Caco-2 (cell line): ENCODE measurements around the gene TPRG1L. TPM values are rescaled to one million over a fixed set of nuclear protein-coding genes. Genes with fewer than 3 reads are reported as not detected.

Experiments
- BruUV-seq: library from RNA; stranded (reverse); fragments of 400-500 nt; replicated peaks from 2 replicates; lab custom pipeline; 2021; lab: Mats Ljungman, UMichigan
- CTCF ChIA-PET: fragments of 300-600 bp; sonication (Branson Sonifier 250); formaldehyde crosslinking; loops from one replicate; lab custom pipeline; 2022; ENCODE audit warnings: antibody characterized with exemption; lab: Charles Lee
- POLR2A ChIA-PET: fragments of 300-600 bp; sonication (Branson Sonifier 250); formaldehyde crosslinking; loops from one replicate; lab custom pipeline; 2022; ENCODE audit warnings: antibody characterized with exemption; lab: Charles Lee
- DNase-seq, 2 experiments: peaks; one replicate each; pipeline versions ENCODE4 v3.0.0 to v3.0.0-alpha.2; 2020 to 2022
- H3K27me3 ChIP-seq: replicated peaks from 2 replicates; pipeline ENCODE4 v1.6.0; 2011; ENCODE audit warnings: low read length; ENCODE audit not compliant: control insufficient read depth, insufficient read depth
- H3K36me3 ChIP-seq: 2 replicates; pipeline ENCODE4 v1.5.1; 2011; ENCODE audit warnings: low read length; ENCODE audit not compliant: control insufficient read depth, insufficient read depth
- H3K4me1 ChIP-seq: fragments of 250-450 bp; sonication (Bioruptor Pico); 2 replicates; pipeline ENCODE4 v1.5.1; 2020; ENCODE audit warnings: mild to moderate bottlenecking
- H3K4me3 ChIP-seq: 2 replicates; pipeline ENCODE4 v1.5.1; 2011; ENCODE audit warnings: low read depth, mild to moderate bottlenecking, control low read depth, low read length
- H3K9me3 ChIP-seq: fragments of 250-450 bp; sonication (Bioruptor Pico); 2 replicates; pipeline ENCODE4 v1.5.1; 2020; ENCODE audit warnings: mild to moderate bottlenecking, moderate library complexity
- H3K27ac Mint-ChIP-seq: one replicate; pipeline ENCODE4 v1.8.0; 2022; ENCODE audit warnings: mixed read lengths; ENCODE audit not compliant: unreplicated experiment
- H3K27me3 Mint-ChIP-seq: one replicate; pipeline ENCODE4 v1.8.0; 2022; ENCODE audit warnings: mixed read lengths; ENCODE audit not compliant: insufficient read depth, unreplicated experiment
- H3K36me3 Mint-ChIP-seq: one replicate; pipeline ENCODE4 v1.8.0; 2022; ENCODE audit warnings: mild to moderate bottlenecking, mixed read lengths; ENCODE audit not compliant: insufficient read depth, unreplicated experiment
- H3K4me1 Mint-ChIP-seq: one replicate; pipeline ENCODE4 v1.8.0; 2022; ENCODE audit warnings: low read depth, mixed read lengths; ENCODE audit not compliant: unreplicated experiment
- H3K4me3 Mint-ChIP-seq: one replicate; pipeline ENCODE4 v1.8.0; 2022; ENCODE audit warnings: mild to moderate bottlenecking, moderate library complexity, mixed read lengths; ENCODE audit not compliant: unreplicated experiment
- H3K9me3 Mint-ChIP-seq: one replicate; pipeline ENCODE4 v1.8.0; 2022; ENCODE audit warnings: mixed read lengths; ENCODE audit not compliant: unreplicated experiment
- intact Hi-C: fragments of 100-400 bp; cut with micrococcal nuclease; formaldehyde crosslinking; loops from one replicate; pipeline ENCODE4 v1.10.0; 2022; ENCODE audit not compliant: unreplicated experiment
- total RNA-seq: library from RNA; stranded (reverse); gene quantifications from 2 replicates; pipeline ENCODE4 v1.2.3, GENCODE V29; 2022
- TF ChIP-seq, protein P1 (sequence below), 2 experiments: fragments of 200-600 bp in 1 of 2; IDR thresholded peaks; 1 replicate in 1 of 2; 2 replicates in 1 of 2; pipeline versions ENCODE4 v1.5.1 to v1.8.0; 2011 to 2022; ENCODE audit warnings: antibody characterized with exemption in 1 of 2, control low read depth in 1 of 2, inconsistent platforms in 1 of 2, low read depth in 1 of 2, low read length in 1 of 2, mild to moderate bottlenecking in 1 of 2, moderate library complexity in 1 of 2; ENCODE audit not compliant: insufficient read depth in 1 of 2, severe bottlenecking in 1 of 2, unreplicated experiment in 1 of 2

TPRG1L gene
- total RNA-seq, 1 experiment from 2014 or later, result 43.9 TPM

DNA sequence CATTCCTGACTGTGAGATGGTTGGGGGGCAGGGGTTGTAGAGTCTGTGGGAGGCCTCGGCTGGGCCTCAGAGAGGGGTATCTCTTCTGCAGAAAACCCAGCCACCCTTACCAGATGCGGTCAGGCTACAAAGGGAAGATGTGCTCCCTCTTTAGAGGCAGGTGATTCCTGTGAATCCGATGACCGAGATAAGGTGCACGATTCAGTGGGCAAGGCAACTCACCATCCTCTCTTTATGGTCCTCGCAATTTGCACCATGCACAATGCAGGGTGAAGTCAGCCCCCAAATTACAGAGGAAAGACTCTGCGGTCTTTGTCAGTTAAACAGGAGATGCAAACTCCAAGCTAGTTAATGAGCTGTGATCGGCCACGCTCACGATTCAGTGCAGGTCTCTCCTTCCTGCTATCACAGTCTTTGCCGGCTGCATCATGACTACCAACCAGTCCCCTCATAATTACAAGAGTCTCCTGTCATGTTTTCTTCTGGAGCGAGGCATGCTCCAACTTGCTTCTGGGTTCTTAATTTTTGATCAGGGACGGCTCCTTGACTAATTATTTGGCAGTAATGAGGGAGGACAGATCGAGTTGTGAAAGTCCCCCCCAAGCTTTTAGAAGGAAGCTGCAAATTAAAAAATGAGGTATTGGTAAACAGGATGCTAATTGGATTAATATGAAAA is 40.0 kb downstream of the TPRG1L start:
- Mint-ChIP-seq H3K9me3 (no peaks in the 10 kb centered on the region), H3K36me3 (no peaks in the 10 kb centered on the region), H3K4me3 (no peak overlapping the region), H3K4me1 (no peaks in the 10 kb centered on the region), H3K27me3 (no peaks in the 10 kb centered on the region), H3K27ac (no peak overlapping the region)
- TF ChIP-seq, protein P1, sequence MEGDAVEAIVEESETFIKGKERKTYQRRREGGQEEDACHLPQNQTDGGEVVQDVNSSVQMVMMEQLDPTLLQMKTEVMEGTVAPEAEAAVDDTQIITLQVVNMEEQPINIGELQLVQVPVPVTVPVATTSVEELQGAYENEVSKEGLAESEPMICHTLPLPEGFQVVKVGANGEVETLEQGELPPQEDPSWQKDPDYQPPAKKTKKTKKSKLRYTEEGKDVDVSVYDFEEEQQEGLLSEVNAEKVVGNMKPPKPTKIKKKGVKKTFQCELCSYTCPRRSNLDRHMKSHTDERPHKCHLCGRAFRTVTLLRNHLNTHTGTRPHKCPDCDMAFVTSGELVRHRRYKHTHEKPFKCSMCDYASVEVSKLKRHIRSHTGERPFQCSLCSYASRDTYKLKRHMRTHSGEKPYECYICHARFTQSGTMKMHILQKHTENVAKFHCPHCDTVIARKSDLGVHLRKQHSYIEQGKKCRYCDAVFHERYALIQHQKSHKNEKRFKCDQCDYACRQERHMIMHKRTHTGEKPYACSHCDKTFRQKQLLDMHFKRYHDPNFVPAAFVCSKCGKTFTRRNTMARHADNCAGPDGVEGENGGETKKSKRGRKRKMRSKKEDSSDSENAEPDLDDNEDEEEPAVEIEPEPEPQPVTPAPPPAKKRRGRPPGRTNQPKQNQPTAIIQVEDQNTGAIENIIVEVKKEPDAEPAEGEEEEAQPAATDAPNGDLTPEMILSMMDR (IDR thresholded peaks at IDR 0.05; ENCODE audit: insufficient read depth in 1 of 2, low read depth in 1 of 2, low read length in 1 of 2, severe bottlenecking in 1 of 2, unreplicated experiment in 1 of 2), result no peak
- intact Hi-C loops, result no loop called here
- H3K27me3 ChIP-seq, result no peaks in the 10 kb centered on the region
- CTCF ChIA-PET, result interaction anchor here (0.5 kb wide), 1 partner anchor 69 kb away, joined by 3 read pairs; no protein-coding TSS in a partner anchor
- no peak for DNase-seq
- H3K36me3 ChIP-seq, result no peaks in the 10 kb centered on the region
- POLR2A ChIA-PET, result no interaction called here
- no TSS peak for BruUV-seq
- no peaks in the 10 kb centered on the region for H3K4me1 ChIP-seq
- H3K4me3 ChIP-seq, result no peak overlapping the region
- H3K9me3 ChIP-seq, result no peaks in the 10 kb centered on the region

DNA sequence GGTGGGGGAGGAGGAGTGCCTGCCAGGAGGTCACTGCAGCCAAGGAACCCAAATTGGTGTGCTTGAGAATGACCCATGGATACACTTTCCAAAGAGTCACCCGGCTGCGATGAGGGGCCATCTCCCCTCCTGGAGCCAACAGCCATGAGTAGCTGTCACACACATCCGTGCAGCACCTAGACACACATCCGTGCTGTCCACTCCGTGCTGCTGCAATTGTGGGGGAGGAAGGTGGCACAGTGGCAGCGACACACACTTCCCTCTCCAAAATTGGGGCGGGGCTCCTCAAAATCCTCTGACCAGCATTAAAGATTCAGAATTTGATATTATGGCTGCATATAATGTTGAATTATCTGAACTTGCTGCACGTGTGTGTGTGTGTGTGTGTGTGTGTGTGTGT is 43.3 kb downstream of the TPRG1L start:
- Mint-ChIP-seq H3K9me3 (no peaks in the 10 kb centered on the region), H3K4me3 (no peak overlapping the region), H3K4me1 (peaks cover under 1% of the 10 kb centered on the region), H3K27me3 (no peaks in the 10 kb centered on the region), H3K36me3 (no peaks in the 10 kb centered on the region), H3K27ac (no peak overlapping the region)
- H3K27me3 ChIP-seq, result no peaks in the 10 kb centered on the region
- BruUV-seq, result no TSS peak
- H3K4me3 ChIP-seq, result no peak overlapping the region
- intact Hi-C loops, result no loop called here
- no peaks in the 10 kb centered on the region for H3K9me3 ChIP-seq
- TF ChIP-seq, protein P1 (IDR thresholded peaks at IDR 0.05; ENCODE audit: insufficient read depth in 1 of 2, low read depth in 1 of 2, low read length in 1 of 2, severe bottlenecking in 1 of 2, unreplicated experiment in 1 of 2), result no peak
- no peaks in the 10 kb centered on the region for H3K4me1 ChIP-seq
- ChIA-PET CTCF (no interaction called here), POLR2A (no interaction called here)
- DNase-seq, result no peak
- H3K36me3 ChIP-seq, result no peaks in the 10 kb centered on the region

DNA sequence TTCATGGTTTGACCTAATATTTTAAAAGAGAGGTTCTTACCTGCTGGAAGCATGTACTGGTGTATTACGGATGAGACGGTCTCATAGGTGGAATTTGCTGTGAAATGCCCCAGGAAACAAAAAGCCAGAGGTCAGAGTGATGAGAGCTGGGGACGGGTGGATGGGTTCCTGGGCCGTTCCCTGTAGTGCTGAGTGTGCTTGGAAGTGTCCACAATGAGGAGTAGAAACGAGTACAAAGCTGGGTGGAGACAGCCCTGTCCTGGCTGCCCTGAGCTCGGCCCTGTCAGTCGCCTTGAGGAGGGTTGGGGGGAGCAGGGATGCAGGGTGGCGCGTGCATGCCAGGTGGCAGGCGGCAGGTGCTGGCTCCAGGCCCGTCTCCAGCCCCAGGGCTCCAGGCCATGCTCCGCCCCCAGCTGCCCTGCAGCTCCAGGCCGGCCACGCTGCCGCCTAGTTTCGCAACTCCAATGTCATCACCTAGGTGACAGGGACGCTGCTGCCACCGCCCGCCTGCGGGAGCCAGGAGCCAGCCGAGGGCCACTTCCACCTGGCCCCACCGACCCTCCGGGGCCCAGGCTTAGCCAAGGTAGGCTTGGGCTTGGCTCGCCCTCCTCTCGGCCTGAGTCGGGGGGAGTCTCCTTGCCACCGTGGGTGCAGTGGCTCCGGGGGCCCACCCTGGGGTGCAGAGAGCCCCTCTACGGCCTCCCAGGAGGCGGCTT is 43.9 kb downstream of the TPRG1L start:
- CTCF ChIA-PET, result no interaction called here
- POLR2A ChIA-PET, result no interaction called here
- Histone ChIP-seq H3K9me3 (no peaks in the 10 kb centered on the region), H3K36me3 (no peaks in the 10 kb centered on the region), H3K4me3 (no peak overlapping the region), H3K4me1 (no peaks in the 10 kb centered on the region), H3K27me3 (no peaks in the 10 kb centered on the region)
- TF ChIP-seq, protein P1 (IDR thresholded peaks at IDR 0.05; ENCODE audit: insufficient read depth in 1 of 2, low read depth in 1 of 2, low read length in 1 of 2, severe bottlenecking in 1 of 2, unreplicated experiment in 1 of 2), result no peak
- Mint-ChIP-seq H3K4me1 (peaks cover 6% of the 10 kb centered on the region), H3K36me3 (no peaks in the 10 kb centered on the region), H3K4me3 (no peak overlapping the region), H3K27me3 (no peaks in the 10 kb centered on the region), H3K27ac (no peak overlapping the region), H3K9me3 (no peaks in the 10 kb centered on the region)
- BruUV-seq, result no TSS peak
- peak; percentile 59 to 67 for DNase-seq
- intact Hi-C loops, result no loop called here
